Right lobe of liver (tissue), 4 donors: Measurements from ENCODE around the gene HCAR3.

Experiments
- POLR2A ChIP-seq: fragments of 450-650 bp; IDR thresholded peaks from one replicate; pipeline ENCODE4 v1.6.1; 2017; ENCODE audit warnings: antibody characterized with exemption, mild to moderate bottlenecking
- TF ChIP-seq, protein P1 (sequence below), 4 donors: fragments of 200-600 bp in 3 of 4; fragments of 450-650 bp in 1 of 4; IDR thresholded peaks; one replicate each; pipeline versions ENCODE4 v1.5.1 to v1.8.0; 2016 to 2022; ENCODE audit warnings: antibody characterized with exemption in 4 of 4, mild to moderate bottlenecking in 2 of 4
- donor health status: DM: no; HTN: no; CAD: no.
- donor health status: DM: no; HTN: no; CAD: no.
- donor health status: DM: no; HTN: yes; CAD: no.

- TF ChIP-seq, protein P1, sequence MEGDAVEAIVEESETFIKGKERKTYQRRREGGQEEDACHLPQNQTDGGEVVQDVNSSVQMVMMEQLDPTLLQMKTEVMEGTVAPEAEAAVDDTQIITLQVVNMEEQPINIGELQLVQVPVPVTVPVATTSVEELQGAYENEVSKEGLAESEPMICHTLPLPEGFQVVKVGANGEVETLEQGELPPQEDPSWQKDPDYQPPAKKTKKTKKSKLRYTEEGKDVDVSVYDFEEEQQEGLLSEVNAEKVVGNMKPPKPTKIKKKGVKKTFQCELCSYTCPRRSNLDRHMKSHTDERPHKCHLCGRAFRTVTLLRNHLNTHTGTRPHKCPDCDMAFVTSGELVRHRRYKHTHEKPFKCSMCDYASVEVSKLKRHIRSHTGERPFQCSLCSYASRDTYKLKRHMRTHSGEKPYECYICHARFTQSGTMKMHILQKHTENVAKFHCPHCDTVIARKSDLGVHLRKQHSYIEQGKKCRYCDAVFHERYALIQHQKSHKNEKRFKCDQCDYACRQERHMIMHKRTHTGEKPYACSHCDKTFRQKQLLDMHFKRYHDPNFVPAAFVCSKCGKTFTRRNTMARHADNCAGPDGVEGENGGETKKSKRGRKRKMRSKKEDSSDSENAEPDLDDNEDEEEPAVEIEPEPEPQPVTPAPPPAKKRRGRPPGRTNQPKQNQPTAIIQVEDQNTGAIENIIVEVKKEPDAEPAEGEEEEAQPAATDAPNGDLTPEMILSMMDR (IDR thresholded peaks at IDR 0.05): no peak
- no peak for TF ChIP-seq POLR2A
Observed at GRCh38 chr12:122672515-122672914, 44.1 kb downstream of the HCAR3 start.
